Panc1 (cell line): ENCODE results near the gene SGMS2. TPM values are rescaled to one million over a fixed set of nuclear protein-coding genes. Genes with fewer than 3 reads are reported as not detected.

ENCODE experiments used
- ATAC-seq: fragments of 200-7000 bp; cut with Tn5 transposase; 2 replicates; pipeline ENCODE4 v1.9.1; 2020; ENCODE audit warnings: mild to moderate bottlenecking, moderate library complexity
- BruUV-seq: library from RNA; stranded (reverse); fragments of 400-500 nt; replicated peaks from 2 replicates; lab custom pipeline; 2021; lab: Mats Ljungman, UMichigan
- CTCF ChIA-PET: fragments of 300-600 bp; sonication (Branson Sonifier 250); formaldehyde crosslinking; loops from one replicate; lab custom pipeline; 2022; ENCODE audit warnings: antibody characterized with exemption; lab: Charles Lee
- POLR2A ChIA-PET: fragments of 300-600 bp; sonication (Branson Sonifier 250); formaldehyde crosslinking; loops from one replicate; lab custom pipeline; 2022; ENCODE audit warnings: antibody characterized with exemption; lab: Charles Lee
- DNase-seq: peaks from one replicate; pipeline ENCODE4 v3.0.0-alpha.2; 2010; ENCODE audit warnings: low read depth, low spot score
- H3K27ac ChIP-seq: 2 replicates; pipeline ENCODE4 v1.5.1; 2011; ENCODE audit warnings: mild to moderate bottlenecking, low read length, inconsistent platforms
- H3K27me3 ChIP-seq: fragments of 200-500 bp; sonication (Bioruptor generic); 2 replicates; pipeline ENCODE4 v1.6.0; 2014; ENCODE audit warnings: low read length, inconsistent platforms; ENCODE audit not compliant: control insufficient read depth, insufficient read depth
- H3K36me3 ChIP-seq: fragments of 200-500 bp; sonication (Bioruptor generic); 2 replicates; pipeline ENCODE4 v1.5.1; 2014; ENCODE audit warnings: inconsistent platforms, mild to moderate bottlenecking, low read length, moderate library complexity; ENCODE audit not compliant: control insufficient read depth, insufficient read depth
- H3K4me1 ChIP-seq: 2 replicates; pipeline ENCODE4 v1.5.1; 2011; ENCODE audit warnings: inconsistent platforms, mild to moderate bottlenecking, low read length, moderate library complexity; ENCODE audit not compliant: control insufficient read depth, insufficient read depth
- H3K4me3 ChIP-seq, 2 experiments: 2 replicates each; pipeline ENCODE4 v1.5.1; 2011 to 2012; ENCODE audit warnings: low read depth in 2 of 2, low read length in 2 of 2, mild to moderate bottlenecking in 2 of 2, inconsistent platforms in 1 of 2, moderate library complexity in 1 of 2
- H3K9me3 ChIP-seq: fragments of 200-500 bp; sonication (Bioruptor generic); 2 replicates; pipeline ENCODE4 v1.5.1; 2014; ENCODE audit warnings: low read depth, mild to moderate bottlenecking, inconsistent platforms, low read length, moderate library complexity; ENCODE audit not compliant: control insufficient read depth, insufficient read depth
- POLR2AphosphoS5 ChIP-seq: IDR thresholded peaks from 2 replicates; pipeline ENCODE4 v1.6.1; 2012; ENCODE audit warnings: mild to moderate bottlenecking, low read depth, low read length, moderate library complexity
- SIN3A ChIP-seq: IDR thresholded peaks from 2 replicates; pipeline ENCODE4 v1.6.1; 2012; ENCODE audit warnings: low read depth, mild to moderate bottlenecking, low read length, moderate library complexity, borderline replicate concordance; ENCODE audit not compliant: insufficient read depth
- TCF7L2 ChIP-seq: IDR thresholded peaks from 2 replicates; pipeline ENCODE4 v1.6.1; 2011; ENCODE audit warnings: mild to moderate bottlenecking, low read depth, low read length, inconsistent platforms
- in situ Hi-C: cut with HindIII; loops from 2 replicates; pipeline ENCODE4 v1.10.0; 2016; ENCODE audit warnings: low sequenced_read_pairs, low pct_unique_long_range_greater_than_20kb
- intact Hi-C: fragments of 100-400 bp; cut with micrococcal nuclease; formaldehyde crosslinking; loops from one replicate; pipeline ENCODE4 v1.10.0; 2022; ENCODE audit not compliant: unreplicated experiment
- total RNA-seq: library from RNA; stranded (reverse); gene quantifications from one replicate; pipeline ENCODE4 v1.2.1, GENCODE V29; 2021; ENCODE audit not compliant: unreplicated experiment
- TF ChIP-seq, protein P1 (sequence below), 2 experiments: IDR thresholded peaks; 2 replicates each; pipeline ENCODE4 v1.6.1; 2011 to 2012; ENCODE audit warnings: low read depth in 2 of 2, control low read depth in 1 of 2, low read length in 1 of 2, mild to moderate bottlenecking in 1 of 2, moderate library complexity in 1 of 2; ENCODE audit not compliant: insufficient read depth in 1 of 2
- TF ChIP-seq, protein P2 (sequence below): fragments of 450-650 bp; IDR thresholded peaks from 2 replicates; pipeline ENCODE4 v1.5.1; 2017; ENCODE audit warnings: mild to moderate bottlenecking

SGMS2 gene
- total RNA-seq, 1 experiment from 2014 or later: 15.6 TPM

DNA sequence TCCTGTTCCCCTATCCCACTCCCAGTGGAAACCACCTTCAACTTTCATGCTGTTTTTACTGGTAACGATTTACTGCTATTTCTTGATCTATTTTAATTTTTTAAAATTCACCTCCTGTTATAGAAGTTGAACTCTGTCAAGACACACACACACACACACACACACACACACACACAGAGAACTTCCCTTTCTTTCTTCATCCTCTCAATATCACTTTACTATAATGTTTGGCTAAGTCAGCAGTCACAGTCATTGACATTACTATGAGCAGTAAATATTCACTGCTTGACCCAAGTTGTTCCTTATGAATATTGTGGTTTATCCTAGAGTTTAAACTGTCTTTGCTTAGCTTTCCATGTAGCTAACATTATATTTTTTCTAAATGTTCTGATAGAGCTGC, 24.0 kb upstream of the SGMS2 start:
- CTCF ChIA-PET: no interaction called here
- H3K27ac ChIP-seq: no peak overlapping the region
- no TSS peak for BruUV-seq

DNA sequence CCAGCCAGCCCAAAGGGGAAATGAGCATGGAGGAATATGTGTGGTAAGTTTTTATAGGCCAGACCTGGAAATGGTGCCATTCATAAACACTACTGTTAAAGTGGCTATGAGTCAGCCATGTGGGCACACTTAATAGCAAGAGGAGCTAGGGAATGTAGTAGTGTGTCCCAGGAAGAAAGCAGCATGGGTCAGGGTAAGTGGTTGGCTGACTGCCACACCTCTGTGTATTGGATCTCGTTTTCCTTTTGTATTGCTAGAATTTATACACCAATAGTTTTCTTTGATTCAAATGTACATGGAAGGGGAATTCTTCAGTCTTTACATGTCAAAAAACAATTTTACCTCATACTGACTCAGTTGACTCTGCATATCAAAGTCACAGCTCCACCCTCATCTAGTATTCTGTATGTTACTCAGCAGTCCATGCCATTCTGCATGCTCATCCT, 22.9 kb upstream of the SGMS2 start:
- in situ Hi-C loops: no loop called here
- Histone ChIP-seq H3K4me3 (no peak overlapping the region), H3K4me1 (no peaks in the 10 kb centered on the region), H3K27me3 (no peaks in the 10 kb centered on the region), H3K9me3 (no peaks in the 10 kb centered on the region), H3K36me3 (no peaks in the 10 kb centered on the region), H3K27ac (no peak overlapping the region)
- no peak for ATAC-seq
- no peak for TF ChIP-seq POLR2AphosphoS5
- TF ChIP-seq, protein P1, sequence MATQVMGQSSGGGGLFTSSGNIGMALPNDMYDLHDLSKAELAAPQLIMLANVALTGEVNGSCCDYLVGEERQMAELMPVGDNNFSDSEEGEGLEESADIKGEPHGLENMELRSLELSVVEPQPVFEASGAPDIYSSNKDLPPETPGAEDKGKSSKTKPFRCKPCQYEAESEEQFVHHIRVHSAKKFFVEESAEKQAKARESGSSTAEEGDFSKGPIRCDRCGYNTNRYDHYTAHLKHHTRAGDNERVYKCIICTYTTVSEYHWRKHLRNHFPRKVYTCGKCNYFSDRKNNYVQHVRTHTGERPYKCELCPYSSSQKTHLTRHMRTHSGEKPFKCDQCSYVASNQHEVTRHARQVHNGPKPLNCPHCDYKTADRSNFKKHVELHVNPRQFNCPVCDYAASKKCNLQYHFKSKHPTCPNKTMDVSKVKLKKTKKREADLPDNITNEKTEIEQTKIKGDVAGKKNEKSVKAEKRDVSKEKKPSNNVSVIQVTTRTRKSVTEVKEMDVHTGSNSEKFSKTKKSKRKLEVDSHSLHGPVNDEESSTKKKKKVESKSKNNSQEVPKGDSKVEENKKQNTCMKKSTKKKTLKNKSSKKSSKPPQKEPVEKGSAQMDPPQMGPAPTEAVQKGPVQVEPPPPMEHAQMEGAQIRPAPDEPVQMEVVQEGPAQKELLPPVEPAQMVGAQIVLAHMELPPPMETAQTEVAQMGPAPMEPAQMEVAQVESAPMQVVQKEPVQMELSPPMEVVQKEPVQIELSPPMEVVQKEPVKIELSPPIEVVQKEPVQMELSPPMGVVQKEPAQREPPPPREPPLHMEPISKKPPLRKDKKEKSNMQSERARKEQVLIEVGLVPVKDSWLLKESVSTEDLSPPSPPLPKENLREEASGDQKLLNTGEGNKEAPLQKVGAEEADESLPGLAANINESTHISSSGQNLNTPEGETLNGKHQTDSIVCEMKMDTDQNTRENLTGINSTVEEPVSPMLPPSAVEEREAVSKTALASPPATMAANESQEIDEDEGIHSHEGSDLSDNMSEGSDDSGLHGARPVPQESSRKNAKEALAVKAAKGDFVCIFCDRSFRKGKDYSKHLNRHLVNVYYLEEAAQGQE (IDR thresholded peaks at IDR 0.05; ENCODE audit: insufficient read depth in 1 of 2, low read depth in 2 of 2, low read length in 1 of 2): no peak
- TF ChIP-seq, protein P2, sequence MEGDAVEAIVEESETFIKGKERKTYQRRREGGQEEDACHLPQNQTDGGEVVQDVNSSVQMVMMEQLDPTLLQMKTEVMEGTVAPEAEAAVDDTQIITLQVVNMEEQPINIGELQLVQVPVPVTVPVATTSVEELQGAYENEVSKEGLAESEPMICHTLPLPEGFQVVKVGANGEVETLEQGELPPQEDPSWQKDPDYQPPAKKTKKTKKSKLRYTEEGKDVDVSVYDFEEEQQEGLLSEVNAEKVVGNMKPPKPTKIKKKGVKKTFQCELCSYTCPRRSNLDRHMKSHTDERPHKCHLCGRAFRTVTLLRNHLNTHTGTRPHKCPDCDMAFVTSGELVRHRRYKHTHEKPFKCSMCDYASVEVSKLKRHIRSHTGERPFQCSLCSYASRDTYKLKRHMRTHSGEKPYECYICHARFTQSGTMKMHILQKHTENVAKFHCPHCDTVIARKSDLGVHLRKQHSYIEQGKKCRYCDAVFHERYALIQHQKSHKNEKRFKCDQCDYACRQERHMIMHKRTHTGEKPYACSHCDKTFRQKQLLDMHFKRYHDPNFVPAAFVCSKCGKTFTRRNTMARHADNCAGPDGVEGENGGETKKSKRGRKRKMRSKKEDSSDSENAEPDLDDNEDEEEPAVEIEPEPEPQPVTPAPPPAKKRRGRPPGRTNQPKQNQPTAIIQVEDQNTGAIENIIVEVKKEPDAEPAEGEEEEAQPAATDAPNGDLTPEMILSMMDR: no peak
- TF ChIP-seq SIN3A: no peak
- TF ChIP-seq TCF7L2: no peak
- ChIA-PET POLR2A (no interaction called here), CTCF (no interaction called here)
- BruUV-seq: no TSS peak
- intact Hi-C loops: no loop called here
- no peak for DNase-seq

More for the DNA sequence above, 24.0 kb upstream of the SGMS2 start:
- H3K27me3 ChIP-seq: no peaks in the 10 kb centered on the region
- ATAC-seq (no peak), DNase-seq (no peak)
- in situ Hi-C loops (no loop called here), intact Hi-C loops (no loop called here)
- TF ChIP-seq POLR2AphosphoS5 (no peak), TCF7L2 (no peak), SIN3A (no peak)
- TF ChIP-seq, protein P2: no peak
- TF ChIP-seq, protein P1 (IDR thresholded peaks at IDR 0.05; ENCODE audit: insufficient read depth in 1 of 2, low read depth in 2 of 2, low read length in 1 of 2): no peak
- no peaks in the 10 kb centered on the region for H3K36me3 ChIP-seq
- no peak overlapping the region for H3K4me3 ChIP-seq
- POLR2A ChIA-PET: no interaction called here
- H3K9me3 ChIP-seq: no peaks in the 10 kb centered on the region
- no peaks in the 10 kb centered on the region for H3K4me1 ChIP-seq
